Endothelial cell of umbilical vein (primary cell): Measurements from ENCODE around the gene SLC4A1AP. TPM values are rescaled to one million over a fixed set of nuclear protein-coding genes. Genes with fewer than 3 reads are reported as not detected.

ENCODE experiments used
- BruUV-seq: library from RNA; stranded (reverse); fragments of 400-500 nt; replicated peaks from 2 replicates; lab custom pipeline; 2021; lab: Mats Ljungman, UMichigan
- CTCF ChIA-PET: fragments of 300-600, 350-600 bp; sonication (Branson Sonifier 250); formaldehyde crosslinking; loops from one replicate; lab custom pipeline; 2021; ENCODE audit warnings: antibody characterized with exemption, inconsistent platforms; lab: Charles Lee
- POLR2A ChIA-PET: fragments of 300-600, 350-600 bp; sonication (Branson Sonifier 250); formaldehyde crosslinking; loops from one replicate; lab custom pipeline; 2021; ENCODE audit warnings: antibody characterized with exemption, inconsistent platforms; lab: Charles Lee
- DNase-seq: peaks from one replicate; pipeline ENCODE4 v3.0.0-alpha.2; 2011; ENCODE audit warnings: low read depth, low spot score
- FAIRE-seq: peaks from 2 replicates; lab custom pipeline; 2011; peaks lifted over from hg19 to GRCh38; lab: Jason Lieb, UNC
- H2AFZ ChIP-seq: 2 replicates; pipeline ENCODE4 v1.6.0; 2012; ENCODE audit warnings: low read depth, low read length, control low read depth, inconsistent platforms
- H3K27ac ChIP-seq: 2 replicates; pipeline ENCODE4 v1.5.1; 2011; ENCODE audit warnings: low read depth, mild to moderate bottlenecking, control low read depth, low read length, moderate library complexity; ENCODE audit not compliant: insufficient read depth
- H3K27me3 ChIP-seq, 2 experiments: 2 replicates each; pipeline versions ENCODE4 v1.6.0 to v1.6.1; 2011; ENCODE audit warnings: low read length in 2 of 2, mixed read lengths in 1 of 2; ENCODE audit not compliant: control insufficient read depth in 2 of 2, insufficient read depth in 2 of 2
- H3K36me3 ChIP-seq, 2 experiments: 2 replicates in 1 of 2; 3 replicates in 1 of 2; pipeline ENCODE4 v1.5.1; 2011; ENCODE audit warnings: low read length in 2 of 2, mild to moderate bottlenecking in 1 of 2, moderate library complexity in 1 of 2; ENCODE audit not compliant: control insufficient read depth in 2 of 2, insufficient read depth in 2 of 2; ENCODE audit errors: extremely low read depth in 1 of 2
- H3K4me1 ChIP-seq: 3 replicates; pipeline ENCODE4 v1.5.1; 2011; ENCODE audit warnings: mild to moderate bottlenecking, low read length; ENCODE audit not compliant: control insufficient read depth, insufficient read depth; ENCODE audit errors: extremely low read depth
- H3K4me2 ChIP-seq: 2 replicates; pipeline ENCODE4 v1.6.1; 2011; ENCODE audit warnings: low read length, control low read depth, mixed read lengths; ENCODE audit not compliant: insufficient read depth
- H3K4me3 ChIP-seq, 3 experiments: fragments of 200-600 bp in 1 of 3; sonication (generic), shearing (Covaris generic) in 1 of 3; replicated peaks in 1 of 3; 2 replicates each; pipeline ENCODE4 v1.5.1; 2011 to 2016; ENCODE audit warnings: control low read depth in 3 of 3, low read length in 3 of 3, mild to moderate bottlenecking in 2 of 3, inconsistent platforms in 1 of 3, low read depth in 1 of 3, moderate library complexity in 1 of 3; ENCODE audit not compliant: insufficient read depth in 1 of 3
- H3K79me2 ChIP-seq: 2 replicates; pipeline ENCODE4 v1.6.0; 2012; ENCODE audit warnings: low read length, inconsistent platforms; ENCODE audit not compliant: control insufficient read depth, insufficient read depth
- H3K9ac ChIP-seq: replicated peaks from 2 replicates; pipeline ENCODE3; 2011; ENCODE audit warnings: low read length, control low read depth; ENCODE audit not compliant: insufficient read depth; ENCODE audit errors: extremely low read depth
- H3K9me1 ChIP-seq: replicated peaks from 3 replicates; pipeline ENCODE4 v1.6.0; 2011; ENCODE audit warnings: mild to moderate bottlenecking, low read length; ENCODE audit not compliant: control insufficient read depth, insufficient read depth; ENCODE audit errors: extremely low read depth
- H3K9me3 ChIP-seq: replicated peaks from 2 replicates; pipeline ENCODE4 v1.5.1; 2012; ENCODE audit warnings: low read length, inconsistent platforms; ENCODE audit not compliant: control insufficient read depth, insufficient read depth
- H4K20me1 ChIP-seq: replicated peaks from 2 replicates; pipeline ENCODE3; 2011; ENCODE audit warnings: mild to moderate bottlenecking, low read length; ENCODE audit not compliant: control insufficient read depth, insufficient read depth; ENCODE audit errors: extremely low read depth
- CTCF ChIP-seq, 2 donors: IDR thresholded peaks; 1 replicate in 1 of 2; 2 replicates in 1 of 2; pipeline ENCODE4 v1.5.1; 2011; ENCODE audit warnings: low read length in 2 of 2, mild to moderate bottlenecking in 2 of 2, moderate library complexity in 2 of 2, control low read depth in 1 of 2, inconsistent platforms in 1 of 2, low read depth in 1 of 2; ENCODE audit not compliant: insufficient read depth in 1 of 2; ENCODE audit errors: extremely low read depth in 1 of 2
- EZH2 ChIP-seq: IDR thresholded peaks from 2 replicates; pipeline ENCODE4 v1.6.1; 2012; ENCODE audit warnings: borderline replicate concordance, low read depth, mild to moderate bottlenecking, moderate library complexity, low read length, inconsistent platforms; ENCODE audit not compliant: severe bottlenecking
- FOS ChIP-seq: IDR thresholded peaks from 2 replicates; pipeline ENCODE4 v1.6.1; 2011; ENCODE audit warnings: mild to moderate bottlenecking, low read length, moderate library complexity, borderline replicate concordance; ENCODE audit not compliant: insufficient read depth
- GATA2 ChIP-seq: IDR thresholded peaks from 2 replicates; pipeline ENCODE4 v1.7.0; 2011; ENCODE audit warnings: low read depth, mild to moderate bottlenecking, moderate library complexity, mixed read lengths, low read length; ENCODE audit not compliant: insufficient read length, insufficient read depth
- JUN ChIP-seq: IDR thresholded peaks from 2 replicates; pipeline ENCODE4 v1.6.1; 2011; ENCODE audit warnings: borderline replicate concordance, low read depth; ENCODE audit not compliant: insufficient read length, insufficient read depth
- MAX ChIP-seq: IDR thresholded peaks from 2 replicates; pipeline ENCODE4 v1.6.1; 2011; ENCODE audit not compliant: insufficient read depth, insufficient read length
- MYC ChIP-seq: IDR thresholded peaks from one replicate; pipeline ENCODE4 v1.6.1; 2011; ENCODE audit warnings: mild to moderate bottlenecking, low read depth, low read length
- POLR2AphosphoS5 ChIP-seq: IDR thresholded peaks from 2 replicates; pipeline ENCODE4 v1.6.1; 2012; ENCODE audit warnings: low read depth, mild to moderate bottlenecking, control low read depth, low read length, moderate library complexity; ENCODE audit not compliant: insufficient read depth
- dilution Hi-C: fragments of 300-500 bp; cut with MboI; formaldehyde crosslinking; loops from one replicate; pipeline ENCODE4 v1.15.0; 2019; ENCODE audit warnings: low sequenced_read_pairs; ENCODE audit not compliant: extremely low pct_ligation_motif_present
- intact Hi-C: fragments of 100-400 bp; cut with micrococcal nuclease; formaldehyde crosslinking; loops from one replicate; pipeline ENCODE4 v1.10.0; 2022
- polyA plus RNA-seq, 4 experiments: library from polyadenylated mRNA; depleted of rRNA in 3 of 4; stranded (reverse) in 3 of 4; unstranded in 1 of 4; fragments of >200 nt; gene quantifications; 2 replicates each; pipeline versions ENCODE4 v1.2.1 to v1.2.3, GENCODE V29; 2011 to 2012; ENCODE audit warnings: missing spikeins in 1 of 4
- total RNA-seq: library from RNA; stranded (reverse); gene quantifications from 2 replicates; pipeline ENCODE4 v1.2.3, GENCODE V29; 2021

The SLC4A1AP gene
- total and polyA plus RNA-seq, 2 donors (not counting 3 experiments of a cell fraction or from before 2014, with no cell fraction given): 9.5 to 28.4 TPM

- H3K9me3 ChIP-seq: no peaks in the 10 kb centered on the region
- no peak for DNase-seq
- no peaks in the 10 kb centered on the region for H3K9me1 ChIP-seq
- no peak overlapping the region for H2AFZ ChIP-seq
- ChIA-PET POLR2A (no interaction called here), CTCF (no interaction called here)
- dilution Hi-C loops (no loop called here), intact Hi-C loops (no loop called here)
- H3K4me2 ChIP-seq: no peak overlapping the region
- no peak overlapping the region for H3K9ac ChIP-seq
- peaks cover 25% of the 10 kb centered on the region for H3K4me1 ChIP-seq
- TF ChIP-seq EZH2 (no peak), GATA2 (no peak), FOS (no peak), CTCF (IDR thresholded peaks at IDR 0.05; ENCODE audit: extremely low read depth in 1 of 2, insufficient read depth in 1 of 2, low read depth in 1 of 2, low read length in 2 of 2) (no peak), JUN (no peak), POLR2AphosphoS5 (no peak), MAX (no peak), MYC (no peak)
- BruUV-seq: no TSS peak
- FAIRE-seq: no peak
- no peak overlapping the region for H3K4me3 ChIP-seq
- H3K27ac ChIP-seq: no peak overlapping the region
- H4K20me1 ChIP-seq: no peaks in the 10 kb centered on the region
- no peaks in the 10 kb centered on the region for H3K27me3 ChIP-seq
- peaks cover 7 to 16% of the 10 kb centered on the region in 2 experiments for H3K36me3 ChIP-seq
- no peaks in the 10 kb centered on the region for H3K79me2 ChIP-seq
Observed at GRCh38 chr2:27685577-27685976, 21.9 kb downstream of the SLC4A1AP start.
